ENCODE results near the gene FLRT2. TPM values are rescaled to one million over a fixed set of nuclear protein-coding genes. Genes with fewer than 3 reads are reported as not detected.

FLRT2 gene
- total RNA-seq, 4 donors from 2014 or later = 3.4 to 7.0 (median 4.0) TPM

DNA sequence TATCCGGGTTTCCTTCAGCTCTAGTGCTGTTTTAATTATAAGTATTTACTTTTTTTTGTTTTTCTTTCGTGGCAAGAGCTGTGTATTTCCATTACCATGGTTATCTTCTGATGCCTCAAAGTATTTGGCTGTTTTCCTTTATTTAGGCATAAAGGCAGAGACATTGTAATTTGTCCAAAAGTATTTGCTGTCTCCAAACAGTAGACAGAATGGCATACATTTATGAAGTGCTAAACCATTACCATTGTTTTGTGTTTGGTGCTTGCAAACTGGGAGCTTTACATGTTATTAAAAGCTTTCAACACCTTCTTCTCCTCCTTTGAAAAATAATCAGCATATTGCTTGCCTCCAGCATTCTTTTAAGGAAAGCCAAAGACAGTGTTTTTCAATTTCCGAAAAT lies 46.3 kb downstream of the FLRT2 start:
- Histone ChIP-seq H3K4me3 (no peak overlapping the region), H3K27me3 (no peaks in the 10 kb centered on the region), H3K4me1 (no peaks in the 10 kb centered on the region), H3K36me3 (no peaks in the 10 kb centered on the region), H3K27ac (no peak overlapping the region), H3K9me3 (no peaks in the 10 kb centered on the region)
- WGBS, 2 donors (ENCODE audit: low coverage in 1 of 2) = 40 to 54% methylated on average over 3 of the region's 3 CpGs
- in situ Hi-C loops (cut with MboI; ENCODE audit: low pct_ligation_motif_present in 1 of 4, low pct_unique_long_range_greater_than_20kb in 1 of 4, low sequenced_read_pairs in 3 of 4) = no loop called here
- TF ChIP-seq CTCF (IDR thresholded peaks at IDR 0.05) (no peak), EP300 (IDR thresholded peaks at IDR 0.05; ENCODE audit: low read depth) (no peak), POLR2AphosphoS5 (IDR thresholded peaks at IDR 0.05) (no peak), POLR2A (IDR thresholded peaks at IDR 0.05) (no peak)
- DNase-seq = no peak
- intact Hi-C loops (cut with DNase I; ENCODE audit: low total_unique reads) = no loop called here

- Histone ChIP-seq H3K4me1 (no peaks in the 10 kb centered on the region), H3K9me3 (no peaks in the 10 kb centered on the region), H3K27me3 (no peaks in the 10 kb centered on the region), H3K4me3 (no peak overlapping the region), H3K27ac (no peak overlapping the region), H3K36me3 (no peaks in the 10 kb centered on the region)
- TF ChIP-seq POLR2AphosphoS5 (IDR thresholded peaks at IDR 0.05) = no peak
- no peak for TF ChIP-seq CTCF (IDR thresholded peaks at IDR 0.05)
- TF ChIP-seq EP300 (IDR thresholded peaks at IDR 0.05; ENCODE audit: low read depth) = no peak
- TF ChIP-seq POLR2A (IDR thresholded peaks at IDR 0.05) = no peak
- no peak for DNase-seq
- 79 to 85% methylated on average over 5 of the region's 5 CpGs for WGBS, 2 donors (ENCODE audit: low coverage in 1 of 2)
- in situ Hi-C loops (cut with MboI; ENCODE audit: low pct_ligation_motif_present in 1 of 4, low pct_unique_long_range_greater_than_20kb in 1 of 4, low sequenced_read_pairs in 3 of 4) = no loop called here
- intact Hi-C loops (cut with DNase I; ENCODE audit: low total_unique reads) = no loop called here
Measured at GRCh38 chr14:85576848-85577542, 47.1 kb downstream of the FLRT2 start.

- no peaks in the 10 kb centered on the region for H3K4me1 ChIP-seq
- H3K27me3 ChIP-seq = no peaks in the 10 kb centered on the region
- no peaks in the 10 kb centered on the region for H3K36me3 ChIP-seq
- TF ChIP-seq POLR2AphosphoS5 (IDR thresholded peaks at IDR 0.05) (no peak), POLR2A (IDR thresholded peaks at IDR 0.05) (no peak), EP300 (IDR thresholded peaks at IDR 0.05; ENCODE audit: low read depth) (no peak), CTCF (IDR thresholded peaks at IDR 0.05) (no peak)
- in situ Hi-C loops (cut with MboI; ENCODE audit: low pct_ligation_motif_present in 1 of 4, low pct_unique_long_range_greater_than_20kb in 1 of 4, low sequenced_read_pairs in 3 of 4) (no loop called here), intact Hi-C loops (cut with DNase I; ENCODE audit: low total_unique reads) (no loop called here)
- H3K4me3 ChIP-seq = no peak overlapping the region
- WGBS, 2 donors (ENCODE audit: low coverage in 1 of 2) = 56 to 73% methylated on average over 3 to 7 of the region's 7 CpGs
- no peaks in the 10 kb centered on the region for H3K9me3 ChIP-seq
- no peak for DNase-seq
- H3K27ac ChIP-seq = no peak overlapping the region
Measured at GRCh38 chr14:85577543-85578114, 47.7 kb downstream of the FLRT2 start.

DNA sequence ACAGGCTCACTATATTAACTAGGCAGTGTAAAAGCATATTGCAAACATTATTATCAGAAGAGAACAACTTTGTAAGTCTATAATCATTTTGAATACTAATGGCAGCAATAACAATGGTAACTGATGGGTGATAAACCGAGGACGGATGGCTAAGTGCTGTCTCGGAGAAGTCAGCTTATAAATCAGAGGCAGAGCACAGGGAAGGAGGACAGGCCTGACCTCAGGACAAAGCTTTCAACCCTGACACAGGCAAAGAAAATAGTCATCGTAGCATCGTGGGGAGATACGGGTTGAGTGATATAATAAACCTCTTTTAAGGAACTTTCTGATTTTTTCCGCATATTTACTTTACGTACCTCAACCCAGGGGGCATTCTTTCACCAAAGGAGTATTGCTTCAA lies 48.4 kb downstream of the FLRT2 start:
- DNase-seq = no peak
- Histone ChIP-seq H3K4me3 (no peak overlapping the region), H3K27ac (no peak overlapping the region), H3K9me3 (no peaks in the 10 kb centered on the region), H3K36me3 (no peaks in the 10 kb centered on the region), H3K27me3 (no peaks in the 10 kb centered on the region), H3K4me1 (no peaks in the 10 kb centered on the region)
- TF ChIP-seq CTCF (IDR thresholded peaks at IDR 0.05) = no peak
- TF ChIP-seq EP300 (IDR thresholded peaks at IDR 0.05; ENCODE audit: low read depth) = no peak
- no peak for TF ChIP-seq POLR2A (IDR thresholded peaks at IDR 0.05)
- no peak for TF ChIP-seq POLR2AphosphoS5 (IDR thresholded peaks at IDR 0.05)
- intact Hi-C loops (cut with DNase I; ENCODE audit: low total_unique reads) (no loop called here), in situ Hi-C loops (cut with MboI; ENCODE audit: low pct_ligation_motif_present in 1 of 4, low pct_unique_long_range_greater_than_20kb in 1 of 4, low sequenced_read_pairs in 3 of 4) (no loop called here)
- WGBS, 2 donors (ENCODE audit: low coverage in 1 of 2) = 89 to 94% methylated on average over 7 to 8 of the region's 8 CpGs
